Ovary (tissue), 9 donors: Measurements from ENCODE around the gene LRP8. TPM values are rescaled to one million over a fixed set of nuclear protein-coding genes. Genes with fewer than 3 reads are reported as not detected.

Source experiments
- DNase-seq, 5 donors: peaks; one replicate each; pipeline ENCODE4 v3.0.0-alpha.2; 2019 to 2020
- H3K27ac ChIP-seq, 2 donors: fragments of 200-600 bp; one replicate each; pipeline versions ENCODE4 v1.5.1 to v1.8.0; 2019 to 2022
- H3K27me3 ChIP-seq: fragments of 200-600 bp; one replicate; pipeline ENCODE4 v1.8.0; 2022
- H3K36me3 ChIP-seq: fragments of 200-600 bp; sonication (generic); one replicate; pipeline ENCODE4 v1.5.1; 2019
- H3K4me1 ChIP-seq: one replicate; pipeline ENCODE4 v1.8.1; 2013; ENCODE audit warnings: mild to moderate bottlenecking, moderate library complexity; ENCODE audit not compliant: insufficient read depth
- H3K4me3 ChIP-seq: fragments of 200-600 bp; sonication (generic); one replicate; pipeline ENCODE4 v1.5.1; 2017
- H3K9me3 ChIP-seq, 2 donors: fragments of 200-600 bp in 1 of 2; sonication (generic) in 1 of 2; one replicate each; pipeline versions ENCODE4 v1.5.1 to v1.8.1; 2013 to 2019; ENCODE audit warnings: mild to moderate bottlenecking in 1 of 2, moderate library complexity in 1 of 2
- EP300 ChIP-seq: sonication (generic); formaldehyde crosslinking; IDR thresholded peaks from one replicate; pipeline ENCODE4 v1.6.1; 2017; ENCODE audit warnings: antibody characterized with exemption
- POLR2A ChIP-seq: fragments of 450-650 bp; IDR thresholded peaks from one replicate; pipeline ENCODE4 v1.6.1; 2017; ENCODE audit warnings: antibody characterized with exemption, mild to moderate bottlenecking, moderate library complexity
- WGBS, 3 donors: extraction: QIAGEN DNeasy Blood & Tissue Kit in 1 of 3; methylation state at CpG; one replicate each; pipeline versions ENCODE4 v1.1.5 to v1.1.7; 2013 to 2017; 5-methylcytosine and 5-hydroxymethylcytosine counted together
- intact Hi-C, 4 donors: fragments of 100-400 bp; cut with DNase I; formaldehyde crosslinking; loops; one replicate each; pipeline versions ENCODE4 v1.11.0 to v1.15.1; 2022 to 2023
- polyA plus RNA-seq, 2 donors: library from polyadenylated mRNA; stranded (reverse); fragments of 200-250 nt in 1 of 2; fragments of 350-450 nt in 1 of 2; fragmentation: Illumina TruSeq in 1 of 2; extraction: RNeasy Lipid Tissue Mini Kit (QIAGEN cat#74804) in 1 of 2; gene quantifications; one replicate each; pipeline ENCODE4 v1.2.3, GENCODE V29; 2013 to 2014
- total RNA-seq, 7 donors: library from RNA; depleted of rRNA in 2 of 7; stranded (reverse); fragments of >200 nt in 2 of 7; fragmentation: NEBNext Ultra II Directional in 3 of 7; extraction: Animal tissue kit (Norgen Biotek cat#: 25700) in 3 of 7; gene quantifications; one replicate each; pipeline versions ENCODE4 v1.1.0 to v1.2.4, GENCODE V29; 2016 to 2023
- TF ChIP-seq, protein P1 (sequence below), 3 donors: fragments of 450-650 bp in 2 of 3; fragments of 200-600 bp in 1 of 3; IDR thresholded peaks; one replicate each; pipeline versions ENCODE4 v1.5.1 to v1.8.0; 2016 to 2022; ENCODE audit warnings: antibody characterized with exemption in 3 of 3, mild to moderate bottlenecking in 1 of 3
- donor health status: DM: no; HTN: no; CAD: no; lungs with moderate emphysema.
- donor health status: DM: no; HTN: no; CAD: no.
- donor health status: Bipolar disorder and iron deficiency.
- donor health status: DM: yes; HTN: yes; CAD: no.
- donor health status: DM: no; HTN: no; CAD: no.
- donor health status: DM: yes; HTN: yes; CAD: no.

LRP8 gene
- total and polyA plus RNA-seq, 9 donors = 1.2 to 10.6 (median 2.2) TPM

DNA sequence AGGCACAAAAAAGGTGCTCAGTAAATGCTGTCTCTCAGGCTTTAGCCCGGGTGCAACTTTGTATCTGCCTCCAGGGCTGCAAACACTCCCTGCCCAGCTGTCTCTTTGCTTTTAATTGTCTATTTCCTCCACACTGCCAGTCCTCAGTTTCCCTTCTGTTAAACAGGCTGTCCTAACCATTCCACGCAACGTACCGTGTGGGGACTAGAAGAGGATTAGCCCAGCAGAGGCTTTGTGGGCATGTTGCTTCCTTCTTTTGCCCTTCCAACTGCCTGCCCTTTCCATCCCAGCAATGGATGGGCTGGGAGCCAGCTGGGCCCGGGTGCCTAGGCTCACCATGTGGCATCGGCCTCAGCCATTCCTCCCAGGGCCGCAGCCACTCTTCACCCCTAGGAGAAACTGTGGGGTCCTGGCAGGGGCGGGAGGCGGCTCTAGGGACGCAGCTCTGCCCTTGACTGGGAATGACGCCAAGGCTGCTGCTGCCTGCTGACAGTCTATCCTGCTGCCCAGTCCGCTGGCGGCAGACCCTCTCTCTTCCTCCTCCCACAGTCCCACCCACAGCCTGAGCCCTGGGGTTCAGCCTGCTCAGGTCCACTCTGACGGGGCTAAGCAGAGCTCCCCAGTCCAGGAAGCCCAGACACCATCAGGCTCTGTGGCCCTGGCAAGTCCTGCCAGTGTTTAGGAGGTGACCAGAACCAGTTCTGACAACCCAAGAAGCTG is 40.6 kb upstream of the LRP8 start:
- Histone ChIP-seq H3K9me3 (no peaks in the 10 kb centered on the region), H3K27ac (no peak overlapping the region), H3K36me3 (no peaks in the 10 kb centered on the region), H3K4me3 (no peak overlapping the region), H3K4me1 (no peaks in the 10 kb centered on the region), H3K27me3 (no peaks in the 10 kb centered on the region)
- intact Hi-C loops = no loop called here
- no peak for TF ChIP-seq POLR2A
- TF ChIP-seq EP300 = no peak
- TF ChIP-seq, protein P1, sequence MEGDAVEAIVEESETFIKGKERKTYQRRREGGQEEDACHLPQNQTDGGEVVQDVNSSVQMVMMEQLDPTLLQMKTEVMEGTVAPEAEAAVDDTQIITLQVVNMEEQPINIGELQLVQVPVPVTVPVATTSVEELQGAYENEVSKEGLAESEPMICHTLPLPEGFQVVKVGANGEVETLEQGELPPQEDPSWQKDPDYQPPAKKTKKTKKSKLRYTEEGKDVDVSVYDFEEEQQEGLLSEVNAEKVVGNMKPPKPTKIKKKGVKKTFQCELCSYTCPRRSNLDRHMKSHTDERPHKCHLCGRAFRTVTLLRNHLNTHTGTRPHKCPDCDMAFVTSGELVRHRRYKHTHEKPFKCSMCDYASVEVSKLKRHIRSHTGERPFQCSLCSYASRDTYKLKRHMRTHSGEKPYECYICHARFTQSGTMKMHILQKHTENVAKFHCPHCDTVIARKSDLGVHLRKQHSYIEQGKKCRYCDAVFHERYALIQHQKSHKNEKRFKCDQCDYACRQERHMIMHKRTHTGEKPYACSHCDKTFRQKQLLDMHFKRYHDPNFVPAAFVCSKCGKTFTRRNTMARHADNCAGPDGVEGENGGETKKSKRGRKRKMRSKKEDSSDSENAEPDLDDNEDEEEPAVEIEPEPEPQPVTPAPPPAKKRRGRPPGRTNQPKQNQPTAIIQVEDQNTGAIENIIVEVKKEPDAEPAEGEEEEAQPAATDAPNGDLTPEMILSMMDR (IDR thresholded peaks at IDR 0.05) = no peak
- peak in 2 of 5 donors; percentile 13 to 26 for DNase-seq
- WGBS, 3 donors = 58 to 76% (median 67%) methylated on average over 14 of the region's 14 CpGs

DNA sequence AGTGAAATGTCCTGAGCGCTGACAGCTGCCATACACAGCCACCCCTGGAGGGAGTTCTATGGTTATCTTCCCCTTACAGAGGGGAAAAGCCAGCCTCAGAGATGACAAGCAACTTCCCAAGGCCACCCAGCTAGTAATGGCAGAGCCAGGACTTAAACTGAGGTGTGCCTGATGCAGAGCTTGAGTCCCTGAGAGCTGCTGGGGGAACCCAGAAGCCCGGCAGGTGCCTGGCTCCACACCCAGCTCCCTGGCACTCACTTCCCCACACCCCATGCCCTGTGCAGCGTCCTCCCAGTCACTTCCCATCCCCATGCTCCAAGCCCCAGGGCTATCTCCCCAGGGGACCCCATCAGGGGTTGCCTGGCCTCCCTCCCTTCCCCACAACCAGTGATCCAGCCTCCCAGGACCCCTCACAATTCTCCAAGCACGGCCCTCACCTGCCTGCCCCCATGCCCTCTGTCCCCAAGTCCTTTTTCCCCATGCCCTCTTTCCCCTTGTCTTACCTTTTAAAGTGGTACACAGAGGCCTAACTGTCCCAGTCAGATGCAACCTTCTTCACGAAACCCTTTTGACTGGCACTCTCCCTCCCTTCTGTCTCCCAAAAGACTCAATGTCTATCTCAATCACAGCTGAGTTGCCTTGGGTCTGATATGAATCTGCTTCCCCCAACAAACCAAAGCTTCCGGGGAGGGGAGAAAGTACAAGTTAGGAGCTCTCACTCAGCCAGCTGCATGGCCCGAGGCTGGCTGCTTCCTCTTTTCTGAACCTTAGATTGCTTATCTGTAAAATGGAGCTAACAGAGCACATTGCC is 39.8 kb upstream of the LRP8 start:
- DNase-seq = peak in 2 of 5 donors; percentile 3 to 8
- Histone ChIP-seq H3K9me3 (no peaks in the 10 kb centered on the region), H3K36me3 (no peaks in the 10 kb centered on the region), H3K4me3 (no peak overlapping the region), H3K4me1 (no peaks in the 10 kb centered on the region), H3K27me3 (no peaks in the 10 kb centered on the region), H3K27ac (no peak overlapping the region)
- intact Hi-C loops = loop anchor here in 1 of 4 donors (1.0 kb wide), 1 partner anchor 35 kb away; no protein-coding TSS in a partner anchor
- WGBS, 3 donors = 68 to 85% (median 76%) methylated on average over 7 of the region's 7 CpGs
- TF ChIP-seq EP300 = no peak
- no peak for TF ChIP-seq POLR2A
- TF ChIP-seq, protein P1 (IDR thresholded peaks at IDR 0.05) = no peak

DNA sequence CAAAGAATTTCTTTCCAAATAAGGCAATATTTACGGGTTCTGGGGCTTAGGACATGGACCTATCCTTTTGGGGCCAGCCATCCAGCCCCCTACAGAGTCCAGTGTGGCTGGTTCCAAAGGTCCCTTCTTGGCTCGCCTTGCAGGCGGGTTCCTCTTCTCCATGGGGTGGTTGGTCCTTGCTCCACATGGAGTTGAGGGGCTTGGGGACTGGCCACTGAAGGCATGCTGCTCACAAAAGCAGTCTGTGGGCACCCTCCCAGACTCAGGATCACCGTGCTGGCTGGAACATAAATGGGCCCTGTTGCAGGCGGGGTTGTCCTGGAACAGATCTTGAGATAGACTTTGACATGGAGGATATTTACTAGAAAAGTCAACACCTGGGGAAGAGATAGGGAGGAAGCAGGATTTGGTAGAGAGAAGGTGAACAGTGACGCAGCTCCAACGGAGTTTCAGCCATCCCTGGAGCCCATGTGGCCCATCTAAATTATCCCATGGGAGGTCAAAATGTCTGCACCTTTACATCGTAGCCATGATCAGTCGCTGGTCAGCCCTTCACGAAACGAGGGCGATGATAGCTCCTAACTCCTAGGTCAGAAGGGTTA is 39.1 kb upstream of the LRP8 start:
- Histone ChIP-seq H3K36me3 (no peaks in the 10 kb centered on the region), H3K27me3 (no peaks in the 10 kb centered on the region), H3K9me3 (no peaks in the 10 kb centered on the region), H3K4me3 (no peak overlapping the region), H3K27ac (no peak overlapping the region), H3K4me1 (no peaks in the 10 kb centered on the region)
- intact Hi-C loops = loop anchor here in 1 of 4 donors (1.0 kb wide), 1 partner anchor 35 kb away; no protein-coding TSS in a partner anchor
- TF ChIP-seq, protein P1 (IDR thresholded peaks at IDR 0.05) = no peak
- TF ChIP-seq EP300 (no peak), POLR2A (no peak)
- DNase-seq = peak in 2 of 5 donors; percentile 3 to 10
- WGBS, 3 donors = 86 to 90% (median 90%) methylated on average over 12 of the region's 12 CpGs

DNA sequence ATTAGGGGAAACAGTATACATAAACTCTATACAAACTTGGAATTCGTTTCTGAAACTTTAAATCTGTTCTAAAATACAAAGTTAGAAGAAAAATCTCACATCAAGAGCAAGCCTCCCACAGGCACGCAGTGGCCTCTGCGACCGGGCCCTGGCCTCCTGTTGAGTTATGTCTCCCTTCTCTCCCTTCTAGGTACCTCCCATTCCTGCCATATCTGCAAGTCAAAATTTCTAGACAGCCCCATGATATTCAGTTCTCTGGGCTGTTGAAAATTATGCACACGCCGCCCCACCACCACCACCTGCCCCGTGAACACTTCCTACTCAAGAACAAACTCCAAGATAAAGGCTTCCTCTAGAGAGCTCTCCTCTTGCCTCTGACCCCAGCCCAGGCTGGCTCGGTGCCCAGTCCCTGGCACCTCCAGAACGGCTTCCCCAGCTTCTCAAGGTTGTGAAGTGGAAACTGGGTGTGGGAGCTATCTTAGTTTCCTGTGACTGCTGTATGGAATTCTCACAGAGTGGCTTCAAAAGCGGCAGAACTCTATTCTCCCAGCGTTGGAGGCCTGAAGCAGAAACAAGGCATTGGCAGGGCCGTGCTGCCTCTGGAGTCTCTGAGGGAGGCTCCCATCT is 37.7 kb upstream of the LRP8 start:
- intact Hi-C loops = no loop called here
- DNase-seq = peak in 2 of 5 donors; percentile 9 to 27
- WGBS, 3 donors = 48 to 58% (median 51%) methylated on average over 12 of the region's 12 CpGs
- TF ChIP-seq EP300 (no peak), POLR2A (no peak)
- TF ChIP-seq, protein P1 (IDR thresholded peaks at IDR 0.05) = no peak
- H3K9me3 ChIP-seq = no peaks in the 10 kb centered on the region
- no peak overlapping the region for H3K4me3 ChIP-seq
- H3K4me1 ChIP-seq = no peaks in the 10 kb centered on the region
- no peaks in the 10 kb centered on the region for H3K27me3 ChIP-seq
- H3K27ac ChIP-seq = no peak overlapping the region
- no peaks in the 10 kb centered on the region for H3K36me3 ChIP-seq
